Bronchial epithelial cell (primary cell): ENCODE results near the gene DTX4. TPM values are rescaled to one million over a fixed set of nuclear protein-coding genes. Genes with fewer than 3 reads are reported as not detected.
A peak's percentile ranks its signal among the peaks of the same experiment; 100 is the strongest.

Experiments
- DNase-seq: peaks from one replicate; pipeline ENCODE4 v3.0.0-alpha.2; 2010; ENCODE audit warnings: low read depth
- FAIRE-seq: peaks from 2 replicates; lab custom pipeline; 2011; peaks lifted over from hg19 to GRCh38; lab: Jason Lieb, UNC
- H3K27me3 ChIP-seq: 2 replicates; pipeline ENCODE4 v1.5.1; 2011; ENCODE audit warnings: low read length; ENCODE audit not compliant: control insufficient read depth, insufficient read depth
- H3K36me3 ChIP-seq: 2 replicates; pipeline ENCODE4 v1.5.1; 2011; ENCODE audit warnings: low read length; ENCODE audit not compliant: control insufficient read depth, insufficient read depth
- H3K4me3 ChIP-seq: 2 replicates; pipeline ENCODE4 v1.5.1; 2011; ENCODE audit warnings: mild to moderate bottlenecking, low read depth, low read length, control low read depth
- total RNA-seq: library from RNA; depleted of rRNA; stranded (reverse); fragments of >200 nt; gene quantifications from 2 replicates; pipeline ENCODE4 v1.2.1, GENCODE V29; 2014
- TF ChIP-seq, protein P1 (sequence below): IDR thresholded peaks from 2 replicates; pipeline ENCODE4 v1.5.1; 2011; ENCODE audit warnings: mild to moderate bottlenecking, moderate library complexity, low read length, control low read depth, inconsistent platforms; ENCODE audit not compliant: insufficient read depth, severe bottlenecking

Gene DTX4
- total RNA-seq, 1 donor from 2014 or later = 2.4 TPM

DNA sequence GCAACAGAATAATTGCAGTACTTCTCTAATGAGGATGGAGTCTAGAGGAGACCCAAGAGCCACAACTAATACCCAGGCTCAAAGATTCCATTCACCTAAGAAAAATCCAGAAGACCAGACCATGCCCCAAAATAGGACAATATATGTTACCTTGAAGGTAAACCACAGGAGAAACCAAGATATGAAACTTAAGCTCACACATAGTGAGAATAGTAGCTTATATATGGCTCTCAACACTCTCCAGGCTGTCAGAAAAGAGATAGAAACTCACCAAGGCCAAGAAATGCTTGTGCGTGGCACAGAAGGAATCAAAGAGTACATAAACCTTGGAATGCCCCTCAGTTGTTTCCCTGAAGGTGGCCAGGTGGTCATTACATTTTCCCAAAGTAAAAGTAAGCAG lies 20.2 kb upstream of the DTX4 start:
- Histone ChIP-seq H3K27me3 (no peaks in the 10 kb centered on the region), H3K4me3 (no peak overlapping the region), H3K36me3 (no peaks in the 10 kb centered on the region)
- FAIRE-seq = no peak
- TF ChIP-seq, protein P1, sequence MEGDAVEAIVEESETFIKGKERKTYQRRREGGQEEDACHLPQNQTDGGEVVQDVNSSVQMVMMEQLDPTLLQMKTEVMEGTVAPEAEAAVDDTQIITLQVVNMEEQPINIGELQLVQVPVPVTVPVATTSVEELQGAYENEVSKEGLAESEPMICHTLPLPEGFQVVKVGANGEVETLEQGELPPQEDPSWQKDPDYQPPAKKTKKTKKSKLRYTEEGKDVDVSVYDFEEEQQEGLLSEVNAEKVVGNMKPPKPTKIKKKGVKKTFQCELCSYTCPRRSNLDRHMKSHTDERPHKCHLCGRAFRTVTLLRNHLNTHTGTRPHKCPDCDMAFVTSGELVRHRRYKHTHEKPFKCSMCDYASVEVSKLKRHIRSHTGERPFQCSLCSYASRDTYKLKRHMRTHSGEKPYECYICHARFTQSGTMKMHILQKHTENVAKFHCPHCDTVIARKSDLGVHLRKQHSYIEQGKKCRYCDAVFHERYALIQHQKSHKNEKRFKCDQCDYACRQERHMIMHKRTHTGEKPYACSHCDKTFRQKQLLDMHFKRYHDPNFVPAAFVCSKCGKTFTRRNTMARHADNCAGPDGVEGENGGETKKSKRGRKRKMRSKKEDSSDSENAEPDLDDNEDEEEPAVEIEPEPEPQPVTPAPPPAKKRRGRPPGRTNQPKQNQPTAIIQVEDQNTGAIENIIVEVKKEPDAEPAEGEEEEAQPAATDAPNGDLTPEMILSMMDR = no peak
- DNase-seq = no peak

DNA sequence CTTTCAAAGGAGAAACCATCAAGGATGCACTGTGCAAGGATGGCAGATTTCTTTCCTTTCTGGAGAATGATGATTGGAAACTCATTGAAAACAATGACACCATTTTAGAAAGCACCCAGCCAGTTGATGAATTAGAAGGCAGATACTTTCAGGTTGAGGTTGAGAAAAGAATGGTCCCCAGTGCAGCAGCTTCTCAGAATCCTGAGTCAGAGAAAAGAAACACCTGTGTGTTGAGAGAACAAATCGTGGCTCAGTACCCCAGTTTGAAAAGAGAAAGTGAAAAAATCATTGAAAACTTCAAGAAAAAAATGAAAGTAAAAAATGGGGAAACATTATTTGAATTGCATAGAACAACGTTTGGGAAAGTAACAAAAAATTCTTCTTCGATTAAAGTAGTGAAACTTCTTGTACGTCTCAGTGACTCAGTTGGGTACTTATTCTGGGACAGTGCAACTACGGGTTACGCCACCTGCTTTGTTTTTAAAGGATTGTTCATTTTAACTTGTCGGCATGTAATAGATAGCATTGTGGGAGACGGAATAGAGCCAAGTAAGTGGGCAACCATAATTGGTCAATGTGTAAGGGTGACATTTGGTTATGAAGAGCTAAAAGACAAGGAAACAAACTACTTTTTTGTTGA lies 19.5 kb upstream of the DTX4 start:
- Histone ChIP-seq H3K36me3 (no peaks in the 10 kb centered on the region), H3K27me3 (no peaks in the 10 kb centered on the region), H3K4me3 (no peak overlapping the region)
- no peak for FAIRE-seq
- TF ChIP-seq, protein P1 = no peak
- no peak for DNase-seq

DNA sequence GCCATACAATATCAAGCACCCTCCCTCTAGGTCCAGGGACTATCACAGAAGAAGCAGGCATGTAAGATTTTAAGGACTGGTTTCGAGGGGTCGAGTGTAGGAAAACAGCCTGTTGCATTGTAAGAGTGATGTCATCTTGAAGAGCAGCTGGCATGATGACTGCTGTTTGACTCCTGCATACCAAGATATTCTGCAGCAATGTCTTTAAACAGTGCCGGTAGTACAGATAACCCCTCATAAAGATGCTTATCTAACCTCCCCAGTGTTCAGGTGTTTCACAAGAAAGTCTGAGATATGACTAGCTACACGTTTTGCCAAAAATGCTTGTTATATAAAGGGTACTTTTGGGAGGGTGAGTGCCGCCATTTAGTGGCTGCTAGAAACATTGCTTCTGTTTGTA lies 17.3 kb upstream of the DTX4 start:
- Histone ChIP-seq H3K27me3 (no peaks in the 10 kb centered on the region), H3K36me3 (no peaks in the 10 kb centered on the region), H3K4me3 (no peak overlapping the region)
- TF ChIP-seq, protein P1 = no peak
- FAIRE-seq (no peak), DNase-seq (no peak)

DNA sequence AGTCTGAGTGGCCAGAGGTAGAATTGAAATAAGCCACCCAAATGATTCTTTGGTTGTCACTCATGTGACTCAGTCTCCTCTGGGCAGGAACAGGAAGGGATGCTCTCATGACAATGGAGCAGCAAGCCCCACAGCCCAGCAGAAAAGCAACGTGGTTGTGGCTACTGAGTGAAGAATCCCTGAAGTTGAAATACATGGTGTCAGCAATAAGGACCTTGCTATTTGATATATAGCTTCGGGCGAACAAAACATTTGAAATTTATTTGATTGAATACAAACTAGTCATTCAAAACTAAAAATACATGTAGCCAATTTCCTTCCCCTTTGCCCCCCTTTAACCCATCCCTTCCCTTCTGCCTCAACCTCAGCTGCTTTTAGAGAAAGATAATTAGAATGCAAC lies 14.5 kb upstream of the DTX4 start:
- FAIRE-seq (no peak), DNase-seq (no peak)
- Histone ChIP-seq H3K36me3 (no peaks in the 10 kb centered on the region), H3K27me3 (no peaks in the 10 kb centered on the region), H3K4me3 (no peak overlapping the region)
- TF ChIP-seq, protein P1 = no peak

DNA sequence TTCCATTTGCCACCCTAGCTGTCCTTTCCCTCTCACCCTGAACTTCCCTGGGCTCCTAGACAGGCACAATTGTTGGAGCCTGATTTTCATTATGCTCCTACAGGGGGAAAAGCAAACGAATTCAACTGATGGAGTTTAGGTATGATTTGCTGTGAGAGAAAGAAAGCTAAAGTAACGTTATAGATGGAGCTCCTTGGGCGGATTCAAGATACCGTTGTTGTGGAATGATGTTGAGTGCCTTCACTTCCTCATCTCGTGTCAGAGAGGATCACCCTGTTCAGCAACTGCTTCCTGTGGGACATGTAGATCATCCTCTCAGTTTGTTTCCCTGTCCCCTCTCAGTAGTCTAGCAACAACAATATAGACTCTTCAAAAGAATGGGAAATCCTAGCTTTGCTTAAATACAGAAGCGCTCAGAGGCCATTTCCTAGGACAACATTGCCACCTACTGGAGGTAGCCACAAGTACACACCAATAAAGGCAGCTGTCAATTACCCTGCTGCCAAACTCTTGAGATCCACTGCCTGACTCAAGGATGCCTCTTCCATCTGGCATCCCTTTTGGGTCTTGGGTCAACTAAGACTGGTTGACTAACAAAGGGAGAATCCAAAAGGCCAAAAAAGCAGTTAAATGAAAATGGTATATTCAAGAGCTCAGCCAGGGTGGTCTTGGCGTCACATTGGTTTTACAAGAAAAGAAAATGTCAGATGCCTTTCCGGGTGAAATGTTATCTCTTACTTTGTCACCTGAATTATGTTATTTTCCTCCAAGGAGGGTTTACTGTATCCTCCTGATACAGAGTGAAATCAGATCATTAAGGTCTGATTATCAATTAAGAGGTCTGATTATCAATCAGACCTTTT lies 13.5 kb upstream of the DTX4 start:
- Histone ChIP-seq H3K36me3 (no peaks in the 10 kb centered on the region), H3K27me3 (no peaks in the 10 kb centered on the region), H3K4me3 (no peak overlapping the region)
- TF ChIP-seq, protein P1 = peak; percentile 79
- DNase-seq (peak; percentile 62), FAIRE-seq (peak; percentile 85)
